GM19397 (cell line): ENCODE results near the gene ZNF37A.
"Not testable (repeated sequence)": the region's sequence is repeated elsewhere in the genome, so short reads cannot be mapped to it uniquely, and the experiment has no call there.

Source experiments
- ATAC-seq: cut with Tn5 transposase; IDR thresholded peaks from one replicate; pipeline ENCODE4 v1.9.1; 2021; ENCODE audit warnings: mild to moderate bottlenecking, moderate library complexity; ENCODE audit not compliant: unreplicated experiment

The ZNF37A gene

DNA sequence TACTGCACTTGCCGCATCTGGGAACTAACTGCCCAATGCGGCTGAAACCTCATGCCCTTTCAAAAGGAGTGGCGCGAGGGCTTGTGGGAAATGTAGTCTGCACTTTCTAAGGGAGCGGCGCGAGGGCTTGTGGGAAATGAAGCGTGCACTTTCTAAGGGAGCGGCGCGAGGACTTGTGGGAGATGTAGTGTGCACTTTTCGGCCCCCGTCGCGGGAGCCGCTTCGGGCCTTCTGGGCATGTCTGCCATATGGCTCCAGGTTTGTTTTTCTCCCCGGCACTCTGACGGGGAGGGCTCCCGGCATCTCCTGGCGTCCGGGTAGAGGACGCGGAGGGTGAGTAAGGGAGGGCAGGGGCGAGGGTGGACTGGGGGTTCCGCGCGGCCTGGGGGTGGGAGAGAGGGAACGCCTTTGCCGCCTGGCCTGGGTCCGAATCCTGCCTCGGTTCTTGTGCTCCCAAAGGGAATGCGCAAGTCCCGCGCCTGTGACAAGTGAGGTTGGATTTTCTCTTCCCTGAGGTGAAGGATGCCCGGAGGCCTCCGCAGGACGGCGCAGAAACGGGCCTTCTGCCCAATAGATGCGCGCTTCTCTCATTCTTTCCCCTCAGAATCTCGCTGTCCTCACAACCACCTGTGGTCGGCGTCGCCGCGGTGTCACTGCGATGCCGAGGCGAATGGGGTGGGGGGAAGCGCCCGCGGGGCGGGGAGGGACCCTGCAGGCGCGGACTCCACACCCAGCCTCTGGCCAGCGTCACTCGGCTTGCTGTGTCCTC lies at the start of gene ZNF37A:
ZNF37A (plus strand) TSS at position 180 of the 769 bp plus-strand sequence. CDS start 2,281 bp downstream, outside the sequence.
- ATAC-seq = peak; percentile 98

DNA sequence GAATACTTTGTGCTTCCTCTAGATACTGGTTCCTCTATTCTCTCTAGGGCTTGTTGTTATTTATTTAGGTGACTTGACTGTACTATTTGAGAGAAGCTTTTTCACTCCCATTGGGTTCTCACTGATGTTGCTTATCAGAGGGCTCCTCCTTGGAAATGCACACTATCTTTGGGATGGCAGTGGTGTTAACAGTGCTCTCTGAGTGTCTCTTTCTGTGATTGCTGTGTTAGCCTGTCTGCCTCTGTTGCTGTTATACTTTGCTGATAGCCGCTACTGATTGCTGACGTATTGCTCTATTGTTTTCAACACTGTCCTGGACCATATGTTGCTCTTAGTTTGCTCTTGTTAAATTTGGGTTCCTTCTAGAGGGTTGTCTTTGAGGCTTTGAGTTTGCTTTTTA lies 49.0 kb upstream of the ZNF37A start:
- no peak for ATAC-seq

- ATAC-seq = no peak
Measured at GRCh38 chr10:38047666-38048065, 46.5 kb upstream of the ZNF37A start.

DNA sequence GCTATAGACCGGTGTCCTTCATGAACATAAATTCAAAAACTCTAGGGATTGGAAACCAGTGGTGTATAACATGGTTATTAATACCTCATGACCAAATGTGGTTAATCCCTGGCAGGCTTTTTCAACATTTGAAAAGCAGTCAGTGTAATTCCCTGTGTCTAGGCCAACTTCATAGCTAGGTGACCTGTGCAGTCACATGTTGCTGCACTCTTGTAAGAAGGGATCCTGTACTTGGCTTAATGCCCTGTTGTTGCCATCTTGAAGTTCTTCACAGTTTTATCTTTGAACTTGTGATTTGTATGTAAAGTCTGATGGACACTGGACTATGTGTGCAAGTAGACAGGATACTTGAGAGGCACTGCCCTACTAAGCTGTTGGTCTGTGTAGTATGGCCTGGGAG lies 43.9 kb upstream of the ZNF37A start:
- no peak for ATAC-seq

GRCh38 chr10:38054361-38054797 lies 39.8 kb upstream of the ZNF37A start:
- no peak for ATAC-seq

DNA sequence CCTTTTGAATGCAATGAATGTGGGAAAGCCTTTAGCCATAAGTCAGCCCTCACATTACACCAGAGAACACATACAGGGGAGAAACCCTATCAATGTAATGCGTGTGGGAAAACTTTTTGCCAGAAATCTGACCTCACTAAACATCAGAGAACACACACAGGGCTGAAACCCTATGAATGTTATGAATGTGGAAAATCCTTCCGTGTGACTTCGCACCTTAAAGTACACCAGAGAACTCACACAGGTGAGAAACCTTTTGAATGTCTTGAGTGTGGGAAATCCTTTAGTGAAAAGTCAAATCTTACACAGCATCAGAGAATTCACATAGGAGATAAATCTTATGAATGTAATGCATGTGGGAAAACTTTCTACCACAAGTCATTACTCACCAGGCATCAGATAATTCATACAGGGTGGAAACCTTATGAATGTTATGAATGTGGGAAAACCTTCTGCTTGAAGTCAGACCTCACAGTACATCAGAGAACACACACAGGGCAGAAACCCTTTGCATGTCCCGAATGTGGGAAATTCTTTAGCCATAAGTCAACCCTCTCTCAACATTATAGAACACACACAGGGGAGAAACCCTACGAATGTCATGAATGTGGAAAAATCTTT lies 38.8 kb upstream of the ZNF37A start:
- not testable (repeated sequence) for ATAC-seq

DNA sequence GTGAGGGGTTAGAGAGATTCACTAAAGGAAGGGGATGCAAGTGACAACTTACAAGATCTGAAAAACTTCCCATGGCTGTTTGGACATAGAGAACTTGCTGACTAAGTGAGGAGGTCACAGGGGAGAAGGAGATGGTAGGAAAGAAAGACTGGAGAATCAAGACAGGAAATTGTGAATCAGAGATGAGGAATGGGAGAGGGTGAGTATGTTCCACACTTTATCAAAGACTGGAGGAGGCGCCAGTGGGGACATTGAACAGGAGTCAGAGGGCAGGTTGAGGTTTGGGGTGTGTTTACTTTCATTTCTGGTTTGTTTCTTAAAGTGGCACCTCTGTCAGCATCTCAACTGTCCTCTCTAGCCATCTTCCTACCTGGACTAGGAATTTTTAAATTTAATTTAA lies 24.5 kb upstream of the ZNF37A start:
- ATAC-seq = not testable (repeated sequence)

GRCh38 chr10:38070501-38070900 lies 23.6 kb upstream of the ZNF37A start:
- no peak for ATAC-seq

GRCh38 chr10:38072552-38072951 lies 21.6 kb upstream of the ZNF37A start:
- no peak for ATAC-seq

DNA sequence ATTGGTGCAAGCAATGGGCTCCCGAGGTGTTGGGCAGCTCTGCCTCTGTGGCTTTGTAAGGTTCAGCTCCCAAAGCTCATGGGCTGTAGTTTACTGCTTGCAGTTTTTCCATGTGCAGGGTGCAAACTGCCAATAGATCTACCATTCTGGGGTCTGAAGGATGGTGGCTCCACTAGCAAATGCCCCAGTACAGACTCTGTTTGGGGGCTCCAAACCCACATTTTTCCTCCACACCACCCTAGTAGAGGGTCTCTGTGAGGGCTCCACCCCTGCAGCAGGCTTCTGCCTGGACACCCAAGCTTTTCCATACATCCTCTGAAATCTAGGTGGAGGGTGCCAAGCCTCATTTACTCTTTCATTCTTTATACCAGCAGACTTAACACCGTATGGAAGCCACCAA lies 17.4 kb upstream of the ZNF37A start:
- no peak for ATAC-seq

DNA sequence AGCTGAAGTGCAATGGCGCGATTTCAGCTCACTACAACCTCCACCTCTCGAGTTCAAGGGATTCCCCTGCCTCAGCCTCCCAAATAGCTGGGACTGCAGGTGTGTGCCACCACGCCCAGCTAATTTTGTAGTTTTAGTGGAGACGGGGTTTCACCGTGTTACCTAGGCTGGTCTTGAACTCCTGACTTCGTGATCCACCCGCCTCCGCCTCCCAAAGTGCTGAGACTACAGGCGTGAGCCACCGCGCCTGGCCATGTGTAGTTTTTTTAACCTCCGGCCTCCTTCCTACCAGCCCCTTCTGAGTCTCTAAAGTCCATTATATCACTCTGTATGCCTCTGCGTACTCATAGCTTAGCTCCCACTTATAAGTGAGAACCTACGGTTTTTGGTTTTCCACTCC lies 819 bp upstream of the ZNF37A start:
- ATAC-seq = not testable (repeated sequence)

DNA sequence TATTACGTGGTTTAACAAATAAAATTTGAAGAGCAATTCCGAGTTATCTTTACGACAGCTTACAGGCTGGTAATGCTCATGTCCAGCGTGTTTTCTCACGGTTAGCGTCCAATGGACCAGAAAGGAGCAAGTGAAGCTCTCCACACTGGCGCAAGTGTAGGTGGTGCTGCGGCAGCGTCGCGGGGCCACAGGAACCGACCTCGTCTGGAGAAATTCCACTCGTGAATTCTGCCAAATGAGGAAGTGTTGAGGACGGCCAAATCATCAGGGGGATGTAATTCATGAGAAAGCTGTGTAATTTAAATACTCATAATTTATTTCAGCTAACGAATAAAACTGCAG lies 350 bp upstream of the ZNF37A start:
- peak; percentile 25 for ATAC-seq

DNA sequence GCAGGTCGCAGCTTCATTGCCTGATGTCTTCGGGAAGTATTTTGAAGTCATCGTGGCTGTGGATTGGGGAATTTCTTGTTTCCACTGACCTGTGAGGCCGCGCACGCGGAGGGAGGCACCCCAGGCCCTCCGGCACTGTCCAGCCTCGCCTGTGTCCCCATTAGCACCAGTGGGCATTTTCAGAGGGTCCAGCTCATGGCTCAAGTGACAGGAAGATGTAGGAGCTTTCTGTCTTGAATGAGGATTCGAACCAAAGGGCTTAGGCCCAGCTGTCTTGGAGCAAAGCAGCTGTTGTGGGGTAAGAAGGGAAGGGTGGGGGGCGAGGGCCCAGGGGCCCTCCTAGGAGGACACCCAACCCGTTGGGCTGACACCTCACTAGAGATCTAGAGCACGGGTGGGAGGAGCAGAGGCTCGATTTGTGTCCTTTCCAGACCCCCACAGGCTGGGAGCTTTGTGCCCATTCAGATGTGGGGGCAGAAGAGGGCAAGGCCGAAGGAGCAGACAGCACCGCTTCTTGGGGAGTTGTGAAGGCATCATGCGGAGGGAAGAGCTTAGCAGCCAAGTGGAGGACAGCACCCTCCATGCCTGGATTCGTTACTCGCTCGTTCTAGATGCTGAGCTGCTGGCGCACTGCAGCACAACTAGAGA lies 914 bp downstream of the ZNF37A start:
- no peak for ATAC-seq

DNA sequence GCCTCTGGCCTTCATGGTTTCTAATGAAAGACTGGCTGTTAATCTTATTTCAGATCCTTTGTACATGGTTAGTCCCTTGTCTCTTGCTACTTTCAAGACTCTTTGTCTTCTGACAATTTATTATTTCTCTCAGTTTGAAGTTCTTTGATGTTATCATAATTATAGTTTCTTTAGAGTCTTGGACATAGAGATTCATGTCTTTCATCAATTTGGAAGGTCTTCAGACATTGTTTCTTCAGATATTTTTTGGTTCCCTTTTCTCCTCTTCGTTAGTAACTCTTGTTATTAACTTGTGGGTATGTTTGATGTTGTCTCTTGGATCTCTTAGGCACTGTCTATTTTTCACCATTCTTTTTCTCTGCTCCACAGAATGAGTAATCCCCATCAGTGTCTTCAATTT lies 8.7 kb downstream of the ZNF37A start:
- no peak for ATAC-seq

DNA sequence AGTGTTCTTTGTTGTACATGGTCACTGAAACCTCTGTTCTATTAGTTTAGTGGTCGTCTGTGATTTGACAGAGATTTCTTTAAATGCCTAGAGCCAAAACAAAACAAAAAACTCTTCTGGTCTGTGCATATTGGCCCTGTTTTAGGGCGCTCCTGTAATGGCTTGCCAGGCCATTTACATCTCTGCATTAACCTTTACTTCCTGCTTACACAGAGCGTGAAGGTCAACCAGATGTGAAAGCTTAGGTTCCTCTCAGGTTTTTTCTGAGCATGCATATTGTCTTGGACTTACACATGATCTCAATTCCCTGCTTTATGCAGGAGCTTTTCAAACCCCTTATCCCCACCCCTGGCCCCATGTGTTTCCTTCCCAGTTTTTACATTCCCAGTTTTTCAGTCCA lies 9.6 kb downstream of the ZNF37A start:
- no peak for ATAC-seq

GRCh38 chr10:38112159-38112558 lies 18.0 kb downstream of the ZNF37A start:
- ATAC-seq = no peak

GRCh38 chr10:38118072-38118807 lies 24.1 kb downstream of the ZNF37A start:
- ATAC-seq = no peak

DNA sequence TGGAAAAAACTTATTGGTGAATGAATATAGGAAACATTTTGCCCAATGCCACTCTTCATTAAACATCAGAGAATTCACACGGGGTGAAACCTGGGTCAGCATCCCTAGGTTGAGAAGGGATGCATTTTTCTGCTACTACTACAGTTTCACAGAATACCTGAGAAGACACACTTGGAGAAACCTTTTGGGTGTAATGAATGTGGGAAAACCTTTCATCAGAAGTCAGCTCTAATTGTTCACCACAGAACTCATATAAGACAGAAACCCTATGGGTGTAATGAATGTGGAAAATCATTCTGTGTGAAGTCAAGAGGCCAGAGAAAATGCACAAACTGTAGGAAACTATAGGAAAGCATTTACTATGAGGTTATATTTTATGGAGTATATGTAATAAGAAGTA lies 24.9 kb downstream of the ZNF37A start:
- no peak for ATAC-seq

DNA sequence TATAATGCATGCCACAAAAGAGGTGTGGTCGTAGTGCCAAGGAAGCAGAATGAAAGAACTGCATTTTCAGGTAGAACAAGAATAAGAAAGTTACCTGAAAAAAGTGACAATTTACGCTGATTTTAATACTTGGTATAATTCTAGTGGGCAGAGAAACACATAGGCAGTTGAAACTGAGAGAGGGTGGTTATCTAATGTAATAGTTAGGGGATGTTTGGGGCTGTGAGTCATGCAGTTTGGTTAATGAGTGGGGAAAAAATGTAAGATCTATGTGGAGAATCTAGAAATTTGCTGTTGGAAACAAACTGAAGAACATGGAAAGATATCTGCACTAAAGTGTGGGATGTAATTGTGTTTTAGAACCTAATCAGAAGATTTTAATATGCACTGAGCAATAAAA lies 33.7 kb downstream of the ZNF37A start:
- no peak for ATAC-seq

DNA sequence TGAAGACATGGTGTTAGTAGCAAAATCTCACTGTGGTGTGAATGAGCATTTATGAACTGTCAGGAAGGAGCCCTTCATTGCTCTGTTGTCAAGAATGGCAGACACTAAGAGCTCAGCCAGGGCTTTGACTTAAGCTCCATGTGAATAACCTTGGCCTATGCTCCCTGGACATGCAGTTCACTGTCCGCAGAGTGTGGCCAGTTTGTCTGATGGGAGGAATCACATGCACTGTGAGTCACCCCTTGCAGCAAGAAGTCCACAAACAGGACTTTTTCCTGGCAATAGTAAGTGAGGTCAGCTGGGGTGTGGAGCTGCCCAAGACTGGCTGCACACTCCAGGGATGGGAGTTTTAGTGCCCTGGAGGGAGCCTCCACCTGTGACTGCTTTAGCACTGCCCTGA lies 49.5 kb downstream of the ZNF37A start:
- ATAC-seq = no peak

- no peak for ATAC-seq
Measured at GRCh38 chr10:38146579-38147333, 52.6 kb downstream of the ZNF37A start.
